NB4 (cell line): ENCODE data around the gene SNAP25.

ENCODE experiments used
- POLR2A ChIP-seq: IDR thresholded peaks from 2 replicates; pipeline ENCODE4 v1.6.1; 2011; ENCODE audit warnings: mild to moderate bottlenecking; ENCODE audit not compliant: insufficient read length; ENCODE audit errors: extremely low read depth
- TF ChIP-seq, protein P1 (sequence below): IDR thresholded peaks from one replicate; pipeline ENCODE4 v1.5.1; 2012; ENCODE audit warnings: low read depth, low read length
- TF ChIP-seq, protein P2 (sequence below): IDR thresholded peaks from 2 replicates; pipeline ENCODE4 v1.6.1; 2011; ENCODE audit warnings: low read depth, low read length

DNA sequence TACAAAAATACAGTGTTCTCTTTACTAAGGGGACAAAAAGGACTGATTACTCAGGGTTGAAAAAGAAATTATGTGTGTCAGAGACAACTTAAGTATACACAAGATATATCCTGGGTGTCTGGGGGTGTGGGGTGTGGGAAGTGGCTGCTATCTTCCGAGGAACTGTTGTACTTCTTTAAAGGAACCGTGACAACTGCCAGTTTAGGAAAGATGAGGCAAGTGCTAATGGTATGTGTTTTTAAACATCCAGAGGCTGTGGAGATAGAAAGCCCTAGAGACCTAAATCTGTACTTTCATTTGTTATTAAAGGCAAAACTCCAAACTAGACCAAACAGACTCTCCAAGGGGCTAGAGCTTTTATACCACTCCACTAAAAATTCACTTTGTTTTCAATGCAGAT lies 95.6 kb downstream of the SNAP25 start:
- TF ChIP-seq, protein P1, sequence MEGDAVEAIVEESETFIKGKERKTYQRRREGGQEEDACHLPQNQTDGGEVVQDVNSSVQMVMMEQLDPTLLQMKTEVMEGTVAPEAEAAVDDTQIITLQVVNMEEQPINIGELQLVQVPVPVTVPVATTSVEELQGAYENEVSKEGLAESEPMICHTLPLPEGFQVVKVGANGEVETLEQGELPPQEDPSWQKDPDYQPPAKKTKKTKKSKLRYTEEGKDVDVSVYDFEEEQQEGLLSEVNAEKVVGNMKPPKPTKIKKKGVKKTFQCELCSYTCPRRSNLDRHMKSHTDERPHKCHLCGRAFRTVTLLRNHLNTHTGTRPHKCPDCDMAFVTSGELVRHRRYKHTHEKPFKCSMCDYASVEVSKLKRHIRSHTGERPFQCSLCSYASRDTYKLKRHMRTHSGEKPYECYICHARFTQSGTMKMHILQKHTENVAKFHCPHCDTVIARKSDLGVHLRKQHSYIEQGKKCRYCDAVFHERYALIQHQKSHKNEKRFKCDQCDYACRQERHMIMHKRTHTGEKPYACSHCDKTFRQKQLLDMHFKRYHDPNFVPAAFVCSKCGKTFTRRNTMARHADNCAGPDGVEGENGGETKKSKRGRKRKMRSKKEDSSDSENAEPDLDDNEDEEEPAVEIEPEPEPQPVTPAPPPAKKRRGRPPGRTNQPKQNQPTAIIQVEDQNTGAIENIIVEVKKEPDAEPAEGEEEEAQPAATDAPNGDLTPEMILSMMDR = no peak
- TF ChIP-seq, protein P2, sequence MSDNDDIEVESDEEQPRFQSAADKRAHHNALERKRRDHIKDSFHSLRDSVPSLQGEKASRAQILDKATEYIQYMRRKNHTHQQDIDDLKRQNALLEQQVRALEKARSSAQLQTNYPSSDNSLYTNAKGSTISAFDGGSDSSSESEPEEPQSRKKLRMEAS = no peak
- TF ChIP-seq POLR2A = no peak
